ENCODE results near the gene VIPR1.

DNA sequence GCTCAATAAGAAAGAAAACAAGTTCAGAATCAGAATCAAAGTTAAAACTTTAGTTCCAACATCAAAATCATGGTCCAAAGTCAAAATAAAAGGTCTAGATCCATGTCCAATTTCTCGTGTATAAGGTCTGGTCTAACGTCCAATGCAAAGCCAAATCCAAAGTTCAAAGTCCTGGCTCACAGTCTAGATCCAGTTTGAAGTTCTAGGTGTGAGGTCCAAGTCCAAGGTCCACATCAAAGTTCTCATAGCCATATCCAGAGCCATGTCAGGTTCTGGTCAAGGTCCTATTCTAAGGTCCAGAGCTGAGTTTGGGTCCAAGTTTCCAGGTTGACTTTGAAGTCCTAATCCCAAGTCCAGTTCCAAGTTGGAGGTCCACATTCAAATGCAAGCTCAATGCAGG, 40.7 kb upstream of the VIPR1 start:
- TF ChIP-seq, protein P1, sequence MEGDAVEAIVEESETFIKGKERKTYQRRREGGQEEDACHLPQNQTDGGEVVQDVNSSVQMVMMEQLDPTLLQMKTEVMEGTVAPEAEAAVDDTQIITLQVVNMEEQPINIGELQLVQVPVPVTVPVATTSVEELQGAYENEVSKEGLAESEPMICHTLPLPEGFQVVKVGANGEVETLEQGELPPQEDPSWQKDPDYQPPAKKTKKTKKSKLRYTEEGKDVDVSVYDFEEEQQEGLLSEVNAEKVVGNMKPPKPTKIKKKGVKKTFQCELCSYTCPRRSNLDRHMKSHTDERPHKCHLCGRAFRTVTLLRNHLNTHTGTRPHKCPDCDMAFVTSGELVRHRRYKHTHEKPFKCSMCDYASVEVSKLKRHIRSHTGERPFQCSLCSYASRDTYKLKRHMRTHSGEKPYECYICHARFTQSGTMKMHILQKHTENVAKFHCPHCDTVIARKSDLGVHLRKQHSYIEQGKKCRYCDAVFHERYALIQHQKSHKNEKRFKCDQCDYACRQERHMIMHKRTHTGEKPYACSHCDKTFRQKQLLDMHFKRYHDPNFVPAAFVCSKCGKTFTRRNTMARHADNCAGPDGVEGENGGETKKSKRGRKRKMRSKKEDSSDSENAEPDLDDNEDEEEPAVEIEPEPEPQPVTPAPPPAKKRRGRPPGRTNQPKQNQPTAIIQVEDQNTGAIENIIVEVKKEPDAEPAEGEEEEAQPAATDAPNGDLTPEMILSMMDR (IDR thresholded peaks at IDR 0.05) = no peak
- TF ChIP-seq POLR2A (IDR thresholded peaks at IDR 0.05; ENCODE audit: low read depth) (no peak), EP300 (IDR thresholded peaks at IDR 0.05) (no peak), POLR2AphosphoS5 (IDR thresholded peaks at IDR 0.05) (no peak)
